Liver (tissue), 3 donors: Measurements from ENCODE around the gene GABARAP.
A peak's percentile ranks its signal among the peaks of the same experiment; 100 is the strongest.

Experiments
- EGR1 ChIP-seq, 2 donors: IDR thresholded peaks; 2 replicates each; pipeline ENCODE4 v1.6.1; 2016 to 2018; ENCODE audit warnings: antibody characterized with exemption in 2 of 2, low read depth in 2 of 2
- FOXA1 ChIP-seq: IDR thresholded peaks from 2 replicates; pipeline ENCODE4 v1.6.1; 2016; ENCODE audit warnings: antibody characterized with exemption
- JUND ChIP-seq, 2 donors: IDR thresholded peaks; 2 replicates each; pipeline ENCODE4 v1.6.1; 2016; ENCODE audit warnings: antibody characterized with exemption in 2 of 2
- TAF1 ChIP-seq: conservative IDR thresholded peaks from 2 replicates; pipeline ENCODE4 v1.6.1; 2016; ENCODE audit warnings: antibody characterized with exemption, mild to moderate bottlenecking
- YY1 ChIP-seq: IDR thresholded peaks from 2 replicates; pipeline ENCODE4 v1.6.1; 2016; ENCODE audit warnings: antibody characterized with exemption, mild to moderate bottlenecking
- TF ChIP-seq, protein P1 (sequence below): fragments of 150-350 bp; IDR thresholded peaks from 2 replicates; pipeline ENCODE4 v1.5.1; 2017; ENCODE audit warnings: improper control_type of control experiment, low read depth, low read length; ENCODE audit not compliant: missing input control
- TF ChIP-seq, protein P2 (sequence below): IDR thresholded peaks from 2 replicates; pipeline ENCODE4 v1.6.1; 2016; ENCODE audit warnings: antibody characterized with exemption
- TF ChIP-seq, protein P3 (sequence below): IDR thresholded peaks from 2 replicates; pipeline ENCODE4 v1.6.1; 2016; ENCODE audit warnings: antibody characterized with exemption
- TF ChIP-seq, protein P4 (sequence below): IDR thresholded peaks from 2 replicates; pipeline ENCODE4 v1.6.1; 2016; ENCODE audit warnings: antibody characterized with exemption, mild to moderate bottlenecking
- donor health status: healthy.
- donor health status: healthy.

DNA sequence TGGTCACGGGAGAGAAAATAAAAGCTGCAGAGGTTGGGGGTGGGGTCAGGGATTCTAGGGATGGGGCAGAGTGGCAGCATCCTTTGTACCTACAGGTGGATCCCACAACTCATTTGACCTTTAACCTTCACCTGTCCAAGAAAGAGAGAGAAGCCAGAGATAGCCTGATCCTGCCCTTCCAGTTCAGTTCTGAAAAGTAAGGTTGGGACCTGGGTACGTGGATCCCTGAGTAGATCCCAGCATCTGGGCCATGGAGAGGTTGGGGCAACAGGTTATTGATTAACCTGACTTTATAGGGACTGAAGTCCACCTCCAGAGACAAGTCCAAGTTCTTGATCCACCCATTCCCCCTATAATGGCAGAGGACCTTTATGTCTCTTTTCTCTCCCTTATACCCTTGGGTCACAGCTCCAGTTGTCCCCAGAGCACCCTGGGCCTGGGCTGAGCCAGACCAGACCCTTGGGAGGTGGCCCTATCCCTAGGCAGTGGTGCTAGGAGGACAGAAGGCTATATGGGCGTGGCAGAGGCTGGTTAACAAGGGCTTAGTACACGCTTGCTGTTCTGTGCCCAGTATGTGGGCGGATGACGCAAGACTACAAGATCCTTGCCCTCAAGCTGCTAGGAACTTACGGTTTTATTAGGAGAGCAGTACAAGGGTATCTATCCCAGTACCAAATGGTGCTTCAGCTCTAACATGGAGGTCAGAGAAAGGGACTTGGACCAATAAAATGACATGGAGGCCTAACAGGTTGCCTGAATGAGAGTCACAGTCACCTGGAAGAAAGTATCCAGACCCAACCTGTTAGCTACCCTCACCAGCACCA lies 16.7 kb upstream of the GABARAP start:
- TF ChIP-seq TAF1 (peak; percentile 33), YY1 (peak; percentile 80), JUND (IDR thresholded peaks at IDR 0.05) (peak; percentile 56 to 64), EGR1 (IDR thresholded peaks at IDR 0.05; ENCODE audit: low read depth in 2 of 2) (peak; percentile 95 to 99), FOXA1 (peak; percentile 8)
- TF ChIP-seq, protein P1, sequence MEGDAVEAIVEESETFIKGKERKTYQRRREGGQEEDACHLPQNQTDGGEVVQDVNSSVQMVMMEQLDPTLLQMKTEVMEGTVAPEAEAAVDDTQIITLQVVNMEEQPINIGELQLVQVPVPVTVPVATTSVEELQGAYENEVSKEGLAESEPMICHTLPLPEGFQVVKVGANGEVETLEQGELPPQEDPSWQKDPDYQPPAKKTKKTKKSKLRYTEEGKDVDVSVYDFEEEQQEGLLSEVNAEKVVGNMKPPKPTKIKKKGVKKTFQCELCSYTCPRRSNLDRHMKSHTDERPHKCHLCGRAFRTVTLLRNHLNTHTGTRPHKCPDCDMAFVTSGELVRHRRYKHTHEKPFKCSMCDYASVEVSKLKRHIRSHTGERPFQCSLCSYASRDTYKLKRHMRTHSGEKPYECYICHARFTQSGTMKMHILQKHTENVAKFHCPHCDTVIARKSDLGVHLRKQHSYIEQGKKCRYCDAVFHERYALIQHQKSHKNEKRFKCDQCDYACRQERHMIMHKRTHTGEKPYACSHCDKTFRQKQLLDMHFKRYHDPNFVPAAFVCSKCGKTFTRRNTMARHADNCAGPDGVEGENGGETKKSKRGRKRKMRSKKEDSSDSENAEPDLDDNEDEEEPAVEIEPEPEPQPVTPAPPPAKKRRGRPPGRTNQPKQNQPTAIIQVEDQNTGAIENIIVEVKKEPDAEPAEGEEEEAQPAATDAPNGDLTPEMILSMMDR = no peak
- TF ChIP-seq, protein P2, sequence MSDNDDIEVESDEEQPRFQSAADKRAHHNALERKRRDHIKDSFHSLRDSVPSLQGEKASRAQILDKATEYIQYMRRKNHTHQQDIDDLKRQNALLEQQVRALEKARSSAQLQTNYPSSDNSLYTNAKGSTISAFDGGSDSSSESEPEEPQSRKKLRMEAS = peak; percentile 66
- TF ChIP-seq, protein P3, sequence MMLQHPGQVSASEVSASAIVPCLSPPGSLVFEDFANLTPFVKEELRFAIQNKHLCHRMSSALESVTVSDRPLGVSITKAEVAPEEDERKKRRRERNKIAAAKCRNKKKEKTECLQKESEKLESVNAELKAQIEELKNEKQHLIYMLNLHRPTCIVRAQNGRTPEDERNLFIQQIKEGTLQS = peak; percentile 86
- TF ChIP-seq, protein P4, sequence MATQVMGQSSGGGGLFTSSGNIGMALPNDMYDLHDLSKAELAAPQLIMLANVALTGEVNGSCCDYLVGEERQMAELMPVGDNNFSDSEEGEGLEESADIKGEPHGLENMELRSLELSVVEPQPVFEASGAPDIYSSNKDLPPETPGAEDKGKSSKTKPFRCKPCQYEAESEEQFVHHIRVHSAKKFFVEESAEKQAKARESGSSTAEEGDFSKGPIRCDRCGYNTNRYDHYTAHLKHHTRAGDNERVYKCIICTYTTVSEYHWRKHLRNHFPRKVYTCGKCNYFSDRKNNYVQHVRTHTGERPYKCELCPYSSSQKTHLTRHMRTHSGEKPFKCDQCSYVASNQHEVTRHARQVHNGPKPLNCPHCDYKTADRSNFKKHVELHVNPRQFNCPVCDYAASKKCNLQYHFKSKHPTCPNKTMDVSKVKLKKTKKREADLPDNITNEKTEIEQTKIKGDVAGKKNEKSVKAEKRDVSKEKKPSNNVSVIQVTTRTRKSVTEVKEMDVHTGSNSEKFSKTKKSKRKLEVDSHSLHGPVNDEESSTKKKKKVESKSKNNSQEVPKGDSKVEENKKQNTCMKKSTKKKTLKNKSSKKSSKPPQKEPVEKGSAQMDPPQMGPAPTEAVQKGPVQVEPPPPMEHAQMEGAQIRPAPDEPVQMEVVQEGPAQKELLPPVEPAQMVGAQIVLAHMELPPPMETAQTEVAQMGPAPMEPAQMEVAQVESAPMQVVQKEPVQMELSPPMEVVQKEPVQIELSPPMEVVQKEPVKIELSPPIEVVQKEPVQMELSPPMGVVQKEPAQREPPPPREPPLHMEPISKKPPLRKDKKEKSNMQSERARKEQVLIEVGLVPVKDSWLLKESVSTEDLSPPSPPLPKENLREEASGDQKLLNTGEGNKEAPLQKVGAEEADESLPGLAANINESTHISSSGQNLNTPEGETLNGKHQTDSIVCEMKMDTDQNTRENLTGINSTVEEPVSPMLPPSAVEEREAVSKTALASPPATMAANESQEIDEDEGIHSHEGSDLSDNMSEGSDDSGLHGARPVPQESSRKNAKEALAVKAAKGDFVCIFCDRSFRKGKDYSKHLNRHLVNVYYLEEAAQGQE = peak; percentile 79
